Ovary (tissue), 3 donors: ENCODE measurements around the gene LAMB4.

ENCODE experiments used
- CTCF ChIP-seq, 3 donors: fragments of 450-650 bp in 2 of 3; fragments of 200-600 bp in 1 of 3; IDR thresholded peaks; one replicate each; pipeline versions ENCODE4 v1.5.1 to v1.8.0; 2016 to 2022; ENCODE audit warnings: antibody characterized with exemption in 3 of 3, mild to moderate bottlenecking in 1 of 3
- EP300 ChIP-seq: sonication (generic); formaldehyde crosslinking; IDR thresholded peaks from one replicate; pipeline ENCODE4 v1.6.1; 2017; ENCODE audit warnings: antibody characterized with exemption
- POLR2A ChIP-seq: fragments of 450-650 bp; IDR thresholded peaks from one replicate; pipeline ENCODE4 v1.6.1; 2017; ENCODE audit warnings: antibody characterized with exemption, mild to moderate bottlenecking, moderate library complexity
- donor health status: DM: no; HTN: no; CAD: no.

- TF ChIP-seq CTCF (IDR thresholded peaks at IDR 0.05) = no peak
- no peak for TF ChIP-seq POLR2A
- TF ChIP-seq EP300 = no peak
These were observed 130.2 kb downstream of the LAMB4 start for GRCh38 chr7:107999779-108000560.
